ENCODE measurements around the gene SGMS1.
"Not testable (repeated sequence)": the region's sequence is repeated elsewhere in the genome, so short reads cannot be mapped to it uniquely, and the experiment has no call there.

The SGMS1 gene

DNA sequence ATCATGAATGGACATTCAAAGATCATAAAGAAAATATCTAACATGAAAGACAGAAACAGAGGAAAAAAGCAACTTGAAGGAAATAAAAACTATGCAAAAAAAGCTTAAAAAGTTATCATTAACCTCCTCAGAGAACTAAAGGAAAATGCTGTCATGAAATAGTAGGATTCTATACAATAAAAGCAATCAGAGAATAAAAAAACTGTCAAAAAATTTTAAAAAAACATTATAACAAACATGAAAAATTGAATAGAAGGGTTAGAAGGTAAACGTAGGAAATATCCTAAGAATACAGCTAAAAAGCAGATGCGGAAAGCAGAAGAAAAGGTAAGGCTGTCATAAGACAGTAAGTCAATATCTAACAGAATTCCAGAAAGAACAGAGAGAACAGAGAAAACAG is 44.8 kb downstream of the SGMS1 start:
- no peak for DNase-seq

DNA sequence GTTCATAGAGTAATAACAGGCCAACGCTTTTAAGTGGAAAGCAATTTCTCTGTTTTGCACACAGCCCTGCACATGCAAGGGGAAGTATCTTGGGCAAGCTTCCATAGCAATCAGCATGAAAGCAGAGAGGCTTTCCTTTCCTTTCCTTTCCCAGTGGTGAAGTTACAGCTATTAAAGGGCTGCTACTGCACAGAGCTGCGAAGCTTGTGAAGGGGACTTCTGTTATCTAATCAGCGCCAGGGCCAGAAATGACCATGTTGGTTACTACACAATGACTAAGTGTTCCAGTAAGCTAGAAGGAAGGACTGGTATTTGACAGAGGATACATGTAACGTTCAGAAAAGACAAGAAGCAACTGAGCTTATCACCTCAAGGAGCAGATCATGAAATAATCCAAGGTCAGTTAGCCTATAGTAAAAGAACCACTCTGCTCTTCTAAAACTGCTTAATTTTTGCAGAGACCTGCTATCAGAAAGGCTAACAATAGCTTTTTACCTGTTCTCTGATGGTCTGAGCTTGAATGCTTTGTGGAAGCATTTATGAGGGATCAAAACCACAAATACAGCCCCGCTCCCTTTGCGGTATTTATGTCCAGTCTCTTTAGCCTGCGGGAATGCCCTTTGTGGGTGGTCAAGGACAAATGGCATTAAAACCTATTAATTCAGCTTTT is 45.9 kb downstream of the SGMS1 start:
- no peak for DNase-seq

DNA sequence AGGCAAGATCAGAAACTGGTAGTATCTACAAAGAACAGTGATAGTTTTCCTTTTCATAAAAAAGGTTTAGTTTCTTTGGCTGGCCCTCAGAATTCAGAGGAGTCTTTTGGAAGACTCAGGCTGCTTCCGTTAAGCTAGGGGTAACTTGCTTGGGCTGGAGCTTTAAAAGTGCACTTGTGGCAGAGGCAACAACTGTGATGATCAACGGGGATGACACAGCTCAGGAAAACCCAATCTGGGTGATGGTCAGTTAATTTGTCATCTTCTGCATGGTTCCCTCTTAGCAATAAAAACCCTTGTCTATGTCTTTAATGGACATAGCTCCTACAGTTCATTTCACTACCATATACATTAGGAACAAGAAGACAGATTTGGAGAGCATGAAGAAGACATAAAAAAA is 46.7 kb downstream of the SGMS1 start:
- no peak for DNase-seq

DNA sequence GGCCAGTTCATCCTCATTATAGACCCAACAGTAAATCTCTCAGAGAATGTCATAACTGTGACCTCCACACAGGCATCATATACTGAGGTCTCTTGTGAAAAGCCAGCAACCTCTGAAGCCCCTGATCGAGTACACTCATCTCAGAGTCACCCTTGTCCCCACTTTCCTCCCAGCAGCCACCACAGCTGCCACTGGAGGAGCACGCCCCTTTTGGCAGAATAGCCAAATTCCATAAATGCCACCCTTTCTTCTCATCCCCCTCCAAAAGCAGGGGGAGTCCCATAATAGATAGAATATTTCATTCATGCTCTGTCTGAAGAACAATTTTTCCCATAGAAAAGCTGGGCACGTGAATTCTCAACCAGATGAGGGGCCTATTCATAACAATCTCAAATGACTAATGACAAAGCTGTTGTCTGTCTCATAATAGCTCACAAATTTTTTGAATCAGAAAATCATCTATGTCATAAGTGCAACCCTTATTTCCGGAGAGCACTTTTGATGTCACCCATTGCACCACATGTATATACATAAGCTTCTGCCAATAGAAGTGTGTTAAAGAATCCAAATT is 47.4 kb downstream of the SGMS1 start:
- peak; percentile 23 for DNase-seq

DNA sequence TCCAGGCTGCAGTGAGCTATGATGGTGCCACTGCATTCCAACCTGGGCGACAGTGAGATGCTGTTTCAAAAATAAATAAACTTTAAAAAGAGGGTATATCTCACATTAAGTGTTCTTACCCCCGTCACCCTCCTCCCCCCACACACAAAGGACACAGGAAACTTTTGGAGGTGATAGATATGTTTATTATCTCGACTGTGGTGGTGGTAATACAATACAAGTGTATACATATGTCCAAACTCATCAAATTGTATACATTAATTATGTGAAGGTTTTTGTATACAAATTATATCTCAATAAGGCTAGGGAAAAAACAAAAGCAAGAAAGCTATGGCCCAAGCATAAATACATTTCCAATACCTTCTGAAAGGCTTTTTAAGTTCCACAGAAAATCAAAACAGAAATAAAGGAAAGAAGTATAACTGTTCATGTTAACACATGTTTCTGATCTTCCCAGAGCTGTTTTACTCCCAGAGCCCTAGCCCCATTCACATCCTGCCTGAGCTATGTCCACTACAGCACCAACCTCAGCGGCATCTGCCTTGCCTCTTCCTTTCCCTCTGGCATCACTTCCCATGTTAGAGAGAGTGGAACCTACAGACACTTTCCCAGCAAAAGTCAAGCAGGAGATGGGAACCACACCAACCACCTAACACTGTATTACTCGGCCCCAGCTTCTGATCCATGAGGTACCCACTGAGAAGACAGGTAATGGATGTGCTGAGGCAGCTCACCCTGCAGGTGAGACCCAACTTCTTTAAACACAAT is 48.1 kb downstream of the SGMS1 start:
- no peak for DNase-seq

DNA sequence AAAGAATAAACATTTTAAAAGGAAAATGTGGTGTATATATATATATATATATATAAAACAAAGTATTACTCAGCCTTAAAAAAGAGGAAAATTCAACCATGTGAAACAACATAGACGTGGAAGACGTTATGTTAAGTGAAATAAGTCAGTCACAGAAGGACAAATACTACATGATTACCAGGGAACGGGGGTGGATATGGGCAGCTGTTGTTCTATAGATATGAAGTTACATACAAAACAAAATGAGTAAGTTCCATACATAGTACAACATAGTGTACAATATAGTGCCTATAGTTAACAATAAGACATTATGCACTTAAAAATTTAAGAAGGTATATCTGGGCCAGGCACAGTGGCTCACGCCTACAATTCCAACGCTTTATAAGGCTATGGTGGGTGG is 48.8 kb downstream of the SGMS1 start:
- DNase-seq: no peak

DNA sequence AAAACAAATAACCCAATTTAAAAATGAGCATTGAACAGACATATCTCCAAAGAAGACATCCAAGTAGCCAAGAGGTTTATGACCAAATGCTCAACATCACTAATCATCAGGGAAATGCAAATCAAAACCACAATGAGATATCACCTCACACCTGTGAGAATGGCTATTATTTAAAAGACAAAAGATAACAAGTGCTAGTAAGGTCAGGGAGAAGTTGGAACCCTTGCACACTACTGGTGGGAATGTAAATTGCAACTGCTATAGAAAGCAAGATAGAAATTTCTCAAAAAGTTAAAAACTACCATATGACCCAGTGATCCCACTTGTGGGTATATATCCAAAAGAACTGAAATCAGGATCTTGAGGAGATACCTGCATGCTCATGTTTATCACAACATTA is 49.5 kb downstream of the SGMS1 start:
- no peak for DNase-seq

DNA sequence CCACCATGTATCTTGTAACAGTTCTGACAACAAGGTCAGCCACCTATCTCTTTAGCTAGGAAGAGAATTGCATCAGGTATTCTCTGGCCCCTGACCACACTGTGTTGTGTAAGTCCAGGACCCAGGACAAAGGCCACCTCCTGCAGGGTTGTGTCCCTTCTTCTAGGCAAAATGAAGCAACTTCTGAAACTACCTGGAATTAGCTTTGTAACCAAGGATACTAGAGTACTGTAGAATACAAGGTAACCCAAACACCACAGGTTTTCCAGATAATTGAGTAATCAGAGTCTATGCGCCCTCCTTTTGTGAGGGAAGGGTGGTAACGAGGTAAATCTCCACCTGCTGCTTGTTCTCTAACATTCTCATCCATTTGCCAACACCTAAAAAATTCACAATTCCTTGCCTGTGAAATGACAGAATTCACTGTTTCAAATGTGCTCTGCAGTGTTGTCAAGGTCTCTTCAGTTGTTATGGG is 51.7 kb downstream of the SGMS1 start:
- DNase-seq: no peak

DNA sequence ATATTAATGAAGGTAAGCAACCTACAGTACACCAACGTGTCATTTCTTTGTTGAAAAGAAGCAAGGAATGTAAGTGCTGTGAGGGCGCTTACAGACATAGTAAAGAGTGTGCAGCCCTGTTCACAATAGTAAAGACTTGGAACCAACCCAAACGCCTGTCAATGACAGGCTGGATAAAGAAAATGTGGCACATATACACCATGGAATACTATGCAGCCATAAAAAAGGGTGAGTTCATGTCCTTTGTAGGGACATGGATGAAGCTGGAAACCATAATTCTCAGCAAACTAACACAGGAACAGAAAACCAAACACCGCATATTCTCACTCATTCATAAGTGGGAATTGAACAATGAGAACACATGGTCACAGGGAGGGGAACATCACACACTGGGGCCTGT is 55.0 kb downstream of the SGMS1 start:
- DNase-seq: not testable (repeated sequence)

DNA sequence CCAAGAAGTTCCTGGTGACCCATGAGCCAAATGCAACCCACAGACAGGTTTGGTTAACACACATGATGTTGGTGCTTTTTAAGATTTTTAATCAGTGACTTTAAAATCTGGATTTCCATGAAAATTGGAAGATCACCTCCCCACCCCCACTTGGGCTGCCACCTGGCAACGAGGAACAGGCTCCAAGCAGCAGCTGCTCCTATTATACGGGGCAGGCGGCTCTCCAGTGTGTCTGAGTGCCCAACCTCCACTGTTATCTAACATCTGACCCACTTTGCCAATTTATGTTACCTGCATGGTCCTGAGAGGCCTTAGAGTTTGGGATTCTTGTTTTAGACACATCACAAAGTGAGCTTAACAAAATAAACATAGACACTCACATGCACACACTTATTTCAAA is 56.4 kb downstream of the SGMS1 start:
- no peak for DNase-seq

DNA sequence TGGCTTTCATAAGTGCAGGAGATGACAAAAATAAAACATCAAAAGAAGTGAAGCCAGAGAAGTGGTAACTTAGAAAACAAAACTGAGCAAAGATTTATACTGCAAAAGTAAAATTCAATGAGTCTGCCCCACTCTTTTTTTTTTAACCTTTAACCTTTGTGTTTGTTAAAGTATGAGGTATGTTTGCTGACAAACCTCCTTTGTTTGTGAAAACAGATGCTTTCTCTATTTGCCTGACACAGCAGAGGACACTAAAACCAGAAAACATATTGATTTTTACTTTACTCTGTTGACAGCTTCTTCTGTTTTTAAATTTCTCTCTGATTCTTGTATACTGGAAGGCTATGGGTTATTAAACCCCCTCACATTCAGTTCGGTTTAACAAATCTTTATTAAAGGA is 57.6 kb downstream of the SGMS1 start:
- DNase-seq: no peak

DNA sequence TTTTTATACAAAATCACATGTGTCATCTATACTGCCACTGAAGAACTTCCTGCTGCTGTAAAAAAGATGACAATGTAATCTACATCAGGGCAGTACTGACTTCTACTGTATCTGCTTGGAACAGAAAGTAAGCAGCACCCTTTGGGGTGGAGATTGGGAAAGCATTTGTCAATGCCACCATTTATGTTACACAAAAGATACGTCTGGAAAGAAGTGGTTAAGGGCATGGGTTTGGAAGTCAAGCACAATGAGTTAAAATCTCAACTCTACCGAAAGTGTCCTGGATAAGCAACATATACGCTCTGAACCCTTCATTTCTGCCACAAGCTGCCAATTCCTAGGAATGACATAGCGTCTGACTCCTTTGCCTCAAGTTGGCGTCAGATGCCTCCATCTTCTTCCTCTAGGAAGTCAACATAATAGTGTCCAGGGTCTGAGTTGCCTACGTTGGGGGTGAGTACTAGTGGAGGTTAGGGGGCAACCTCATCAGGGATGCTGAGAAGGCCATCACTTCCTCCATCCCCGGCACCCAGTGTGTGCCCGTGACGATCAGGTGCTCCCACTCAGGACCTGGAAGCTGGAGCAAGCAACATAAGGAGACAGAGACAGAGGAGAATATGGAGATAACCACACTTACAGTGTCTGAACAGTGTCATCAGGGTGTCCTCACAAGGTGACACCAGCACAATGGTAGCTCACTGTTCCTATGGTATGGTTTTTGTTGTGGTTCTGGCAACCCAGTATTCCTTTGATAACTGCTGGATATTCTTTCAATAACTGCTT is 58.3 kb downstream of the SGMS1 start:
- no peak for DNase-seq

DNA sequence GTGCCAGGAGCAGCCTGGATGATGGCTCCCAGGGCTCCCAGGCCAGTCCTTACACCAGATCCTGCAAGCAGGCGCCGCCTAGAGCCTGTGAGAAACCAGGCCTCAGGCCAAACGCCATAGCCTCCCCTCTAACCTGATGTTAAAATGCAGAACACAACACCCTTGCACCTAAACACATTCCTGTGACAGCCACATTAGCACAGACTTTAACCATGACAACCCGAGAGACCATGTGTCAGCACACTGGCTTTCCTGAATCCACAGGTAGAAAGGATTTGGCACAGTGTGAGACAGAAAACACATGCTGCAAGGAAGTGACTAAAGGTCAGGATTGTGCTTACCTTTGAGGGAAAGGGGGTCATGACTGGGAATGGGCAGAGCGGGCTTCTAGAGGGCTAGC is 59.9 kb downstream of the SGMS1 start:
- DNase-seq: no peak

DNA sequence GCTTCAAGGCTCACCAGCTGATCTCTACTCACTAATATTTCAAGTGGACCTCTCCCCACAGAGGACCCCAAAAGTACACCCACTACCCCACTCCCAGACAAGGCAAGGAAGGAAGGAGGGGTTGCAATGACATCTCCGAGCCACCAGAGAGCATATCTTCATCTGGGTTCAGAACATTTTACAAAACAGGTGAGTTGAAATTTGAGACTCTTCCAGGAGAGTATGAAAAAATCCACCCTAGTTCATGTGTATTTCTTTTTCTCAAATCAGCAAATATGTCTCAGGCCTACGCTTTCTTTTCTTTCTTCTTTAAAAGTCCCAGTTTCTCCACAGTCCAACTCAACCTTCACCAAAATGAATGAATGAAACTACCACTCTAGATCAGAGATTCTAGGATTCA is 61.9 kb downstream of the SGMS1 start:
- no peak for DNase-seq

DNA sequence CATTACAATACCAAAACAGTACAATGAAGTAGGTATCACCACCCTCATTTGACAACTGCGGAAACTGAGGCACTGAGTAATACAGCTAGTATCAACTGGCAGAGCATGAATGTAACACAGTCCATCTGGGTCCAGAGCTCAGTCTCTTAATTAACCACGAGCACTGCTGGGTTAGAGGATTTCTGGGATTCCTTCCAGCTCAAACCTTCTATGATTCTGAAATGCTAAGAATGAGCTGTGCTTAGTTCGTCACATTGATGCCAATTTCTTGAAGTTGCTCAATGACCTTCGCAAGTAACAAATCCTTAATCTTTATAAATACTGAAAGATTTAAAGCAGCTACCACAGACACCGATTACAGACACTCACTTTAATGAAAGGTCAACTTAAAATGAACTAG is 62.5 kb downstream of the SGMS1 start:
- DNase-seq: no peak

DNA sequence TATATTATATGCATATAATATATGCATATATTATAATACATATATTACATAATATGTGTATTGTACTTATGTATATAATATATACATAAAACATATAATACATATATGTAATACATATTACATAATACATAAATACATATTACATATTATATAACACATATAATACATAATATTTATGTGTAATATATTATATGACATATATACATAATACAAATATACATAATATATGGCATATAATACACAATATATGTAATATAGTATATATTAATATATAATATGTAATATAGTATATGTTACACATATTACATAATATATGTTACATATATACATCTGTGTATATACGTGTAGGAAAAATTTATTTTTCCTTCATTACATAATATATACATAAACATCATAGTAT is 63.4 kb downstream of the SGMS1 start:
- DNase-seq: no peak

DNA sequence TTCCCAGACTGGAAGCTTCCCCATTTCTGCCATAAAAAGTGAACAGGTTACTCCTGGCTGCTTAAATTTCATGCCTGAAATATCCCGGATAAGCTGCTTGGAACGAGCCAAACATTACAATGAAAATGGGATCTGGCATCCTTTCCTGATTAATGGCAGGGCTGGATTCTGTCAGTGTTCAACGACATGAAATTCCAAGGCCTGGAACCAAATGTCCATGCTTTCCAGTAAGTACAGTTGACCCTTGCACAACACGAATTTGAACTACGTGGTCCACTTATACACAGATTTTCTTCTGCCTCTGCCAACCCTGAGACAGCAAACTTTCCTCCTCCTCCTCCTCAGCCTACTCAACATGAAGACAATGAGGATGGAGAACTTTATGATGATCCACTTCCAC is 65.4 kb downstream of the SGMS1 start:
- DNase-seq: no peak

DNA sequence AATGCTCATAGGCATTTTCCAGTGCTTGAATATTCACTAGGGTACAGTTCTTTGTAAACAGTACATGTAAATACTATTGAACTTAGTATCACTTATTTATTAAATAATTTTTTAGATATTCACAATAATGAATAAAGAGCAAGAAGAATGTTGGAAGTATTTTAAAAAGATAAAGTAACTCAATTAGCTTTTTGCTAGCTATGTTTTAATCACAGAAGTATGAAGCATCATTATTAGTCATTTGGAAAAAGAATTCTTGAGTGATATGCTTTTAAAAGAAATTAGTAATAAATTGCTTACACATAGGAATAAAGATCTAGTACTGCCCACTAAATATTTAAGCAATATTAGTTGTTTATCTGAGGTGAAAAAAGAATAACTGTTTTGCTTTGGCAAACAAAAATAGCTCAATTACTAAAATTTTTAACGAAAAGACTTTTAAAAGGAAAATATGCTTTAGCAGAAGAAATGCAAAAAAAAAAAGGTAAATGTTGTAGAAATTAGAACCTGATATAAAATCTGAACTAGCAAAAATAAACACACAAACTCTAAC is 66.5 kb downstream of the SGMS1 start:
- DNase-seq: no peak

DNA sequence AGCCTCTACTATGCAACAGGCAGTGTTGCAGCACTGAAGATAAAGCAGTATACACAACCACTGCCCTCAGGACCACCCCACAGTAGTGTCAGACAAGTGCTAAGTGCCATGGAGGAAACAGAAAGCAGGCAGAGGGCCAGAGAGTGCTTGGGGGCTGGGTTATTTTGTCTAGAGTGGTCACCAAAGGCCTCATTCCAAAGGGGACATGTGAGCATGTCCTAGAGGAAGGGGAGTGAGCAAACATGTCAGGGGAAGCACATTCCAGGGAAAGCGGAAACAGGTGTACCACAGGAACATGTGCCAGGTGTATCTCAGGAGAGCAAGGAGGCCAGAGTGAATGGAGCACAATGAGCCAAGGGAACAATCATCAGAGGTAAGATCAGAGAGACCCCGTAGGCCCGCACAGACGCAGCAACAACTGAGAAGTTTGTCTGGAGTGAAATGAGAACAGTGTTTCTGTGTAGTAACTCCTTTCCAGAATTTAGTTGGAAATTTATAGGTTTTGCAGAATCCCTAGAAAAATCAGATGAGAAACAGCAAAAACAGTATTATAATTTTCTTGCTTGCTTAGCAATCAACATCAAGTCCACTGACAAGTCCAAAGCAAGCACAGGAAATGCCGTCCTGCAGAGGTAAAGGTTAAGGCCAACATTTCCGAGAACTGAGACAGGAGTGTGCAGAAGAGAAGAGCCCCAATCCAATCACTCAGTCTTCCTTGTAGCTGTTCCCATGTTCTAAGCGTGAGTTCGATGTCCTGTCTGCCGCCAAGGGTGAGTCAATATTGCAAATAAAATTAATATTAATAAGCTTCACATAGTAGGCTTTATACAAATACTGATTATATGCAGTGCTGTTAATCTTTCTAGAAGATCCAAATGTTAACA is 67.3 kb downstream of the SGMS1 start:
- DNase-seq: no peak

DNA sequence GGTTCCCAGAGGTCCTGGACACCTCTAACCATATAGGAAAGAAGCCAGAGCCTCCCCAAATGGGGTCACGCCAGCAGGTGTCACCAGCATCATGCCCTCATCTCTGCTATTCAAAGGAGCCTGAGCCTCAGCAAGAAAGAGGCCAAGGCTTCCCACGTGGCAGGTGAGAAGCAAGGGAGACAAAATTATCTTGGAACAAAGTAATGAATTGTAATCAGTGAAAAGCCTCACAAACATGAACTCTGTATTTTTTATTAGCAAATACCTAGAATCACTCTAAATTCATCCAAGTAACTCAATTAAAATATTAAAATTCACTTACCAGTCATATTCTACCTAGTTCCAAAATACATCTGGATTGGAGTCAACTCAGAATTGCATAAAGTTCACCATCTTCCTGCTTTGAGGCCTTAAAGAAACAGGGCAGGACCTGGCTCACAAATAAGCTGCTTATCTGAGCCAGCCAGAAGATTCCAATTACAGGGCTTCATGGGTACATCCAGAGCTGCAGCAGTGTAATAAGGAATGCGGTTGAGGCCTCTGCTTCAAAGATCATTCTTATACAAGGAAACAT is 68.7 kb downstream of the SGMS1 start:
- DNase-seq: no peak

DNA sequence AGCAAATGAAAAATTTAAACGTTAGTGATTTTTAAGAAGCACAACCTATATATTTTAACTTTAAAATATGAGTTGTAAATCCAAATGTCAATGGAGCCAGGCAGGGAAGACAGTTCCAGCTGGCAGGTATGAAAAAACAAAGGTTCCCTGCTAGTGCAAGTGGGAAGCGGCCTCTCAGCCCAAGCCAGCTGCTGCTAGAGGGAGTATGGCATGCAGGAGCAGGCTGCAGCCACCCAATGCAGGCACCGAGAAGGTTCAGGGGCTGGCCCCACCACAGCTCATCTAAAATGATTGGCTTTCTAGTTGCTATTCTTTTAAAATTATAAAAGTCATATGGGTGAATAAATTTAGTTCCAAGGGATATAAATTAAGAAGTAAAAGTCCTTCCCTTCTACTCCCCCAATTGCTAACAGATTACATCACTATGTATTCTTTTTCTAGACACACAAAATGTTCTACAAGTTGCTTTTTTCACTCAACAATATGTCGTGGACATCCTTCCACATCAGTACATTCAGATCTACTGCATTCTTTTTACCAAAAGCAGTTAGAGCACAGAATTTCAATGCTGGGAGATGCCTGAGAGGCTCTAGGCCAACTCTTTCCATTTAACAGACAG is 69.3 kb downstream of the SGMS1 start:
- no peak for DNase-seq
